GM03348 (cell line): Measurements from ENCODE around the gene KLF16.

ENCODE experiments used
- DNase-seq: peaks from one replicate; pipeline ENCODE4 v3.0.0; 2012; ENCODE audit warnings: low spot score

The KLF16 gene

GRCh38 chr19:1823020-1823419, 40.4 kb downstream of the KLF16 start:
- DNase-seq: no peak

- DNase-seq: no peak
These were observed 41.2 kb downstream of the KLF16 start for GRCh38 chr19:1822210-1822609.

- no peak for DNase-seq
These were observed 43.8 kb downstream of the KLF16 start for GRCh38 chr19:1819341-1820255.

DNA sequence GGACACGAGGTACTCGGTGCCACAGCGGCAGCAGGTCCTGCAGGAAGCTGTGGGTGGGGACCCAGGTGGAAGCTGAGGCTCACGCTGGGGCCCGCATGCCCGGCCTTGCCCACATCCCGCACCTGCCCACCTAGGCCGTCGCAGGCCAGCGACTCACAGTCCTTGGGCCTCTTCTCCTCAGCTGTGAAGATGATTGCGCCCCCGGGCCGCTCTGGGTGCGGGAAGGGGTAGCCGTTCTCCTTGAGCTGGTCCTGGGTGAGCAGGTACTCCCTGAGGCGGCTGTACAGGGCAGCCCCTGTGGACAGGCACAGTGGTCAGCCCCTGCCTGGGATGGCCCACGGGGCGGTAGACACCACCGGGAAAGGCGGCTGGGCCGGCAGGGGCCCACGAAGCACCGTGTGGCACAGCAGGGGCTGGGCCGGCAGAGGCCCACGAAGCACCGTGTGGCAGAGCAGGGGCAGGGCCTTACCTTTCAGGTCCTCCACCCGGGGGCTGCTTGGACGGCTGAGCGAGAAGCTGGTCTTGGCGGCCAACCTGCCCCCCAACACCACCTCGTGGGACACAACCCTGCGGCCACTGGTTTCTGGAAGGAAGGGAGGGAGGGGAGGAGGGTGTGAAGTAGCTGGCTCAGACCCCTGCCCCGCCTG, 44.7 kb downstream of the KLF16 start:
- DNase-seq: no peak

- DNase-seq: no peak
These were observed 45.7 kb downstream of the KLF16 start for GRCh38 chr19:1817553-1818179.

- no peak for DNase-seq
These were observed 46.7 kb downstream of the KLF16 start for GRCh38 chr19:1816530-1817298.

DNA sequence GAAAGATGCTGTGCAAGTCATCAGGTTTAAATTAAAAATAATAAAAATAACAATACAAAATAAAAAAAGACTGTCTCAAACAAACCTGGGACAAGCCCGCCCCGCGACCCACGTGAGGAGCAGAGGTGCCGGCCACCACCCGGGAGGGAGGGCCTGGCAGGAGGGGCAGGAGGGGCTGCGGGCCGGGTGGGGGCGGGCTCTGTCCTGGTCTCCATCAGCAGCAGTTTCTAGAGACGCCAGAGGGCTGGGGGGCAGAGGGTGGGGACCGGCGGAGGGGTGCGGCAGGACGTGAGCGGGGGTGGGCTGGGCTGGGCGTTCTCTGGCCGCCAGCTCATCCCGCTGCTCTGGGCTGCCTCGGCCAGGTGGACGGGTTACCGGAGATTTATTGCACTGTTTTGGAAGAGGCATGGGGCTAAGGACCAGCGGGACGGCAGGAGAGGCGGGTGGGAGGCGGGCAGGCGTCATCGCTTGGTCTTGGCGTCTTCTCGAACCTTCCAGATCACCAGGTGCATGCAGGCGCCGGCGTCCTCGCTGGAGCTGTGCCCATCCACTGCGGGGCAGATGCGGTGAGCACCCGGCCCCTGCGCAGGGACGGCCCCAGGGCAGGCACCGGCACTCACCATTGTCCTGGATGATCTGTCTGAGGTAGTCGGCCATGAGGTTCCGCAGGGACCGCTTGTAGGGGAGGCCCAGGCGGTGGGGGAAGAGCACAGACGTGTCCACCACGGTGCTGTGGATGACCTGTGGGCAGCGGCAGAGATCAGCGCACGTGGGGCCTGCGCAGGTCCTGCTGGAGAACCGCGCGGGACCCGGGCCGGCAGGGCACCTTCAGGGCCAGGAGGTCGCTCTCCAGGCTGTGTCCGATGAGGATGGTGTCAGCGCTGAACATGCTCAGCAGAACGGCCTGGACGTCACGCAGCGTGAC, 47.5 kb downstream of the KLF16 start:
- no peak for DNase-seq

DNA sequence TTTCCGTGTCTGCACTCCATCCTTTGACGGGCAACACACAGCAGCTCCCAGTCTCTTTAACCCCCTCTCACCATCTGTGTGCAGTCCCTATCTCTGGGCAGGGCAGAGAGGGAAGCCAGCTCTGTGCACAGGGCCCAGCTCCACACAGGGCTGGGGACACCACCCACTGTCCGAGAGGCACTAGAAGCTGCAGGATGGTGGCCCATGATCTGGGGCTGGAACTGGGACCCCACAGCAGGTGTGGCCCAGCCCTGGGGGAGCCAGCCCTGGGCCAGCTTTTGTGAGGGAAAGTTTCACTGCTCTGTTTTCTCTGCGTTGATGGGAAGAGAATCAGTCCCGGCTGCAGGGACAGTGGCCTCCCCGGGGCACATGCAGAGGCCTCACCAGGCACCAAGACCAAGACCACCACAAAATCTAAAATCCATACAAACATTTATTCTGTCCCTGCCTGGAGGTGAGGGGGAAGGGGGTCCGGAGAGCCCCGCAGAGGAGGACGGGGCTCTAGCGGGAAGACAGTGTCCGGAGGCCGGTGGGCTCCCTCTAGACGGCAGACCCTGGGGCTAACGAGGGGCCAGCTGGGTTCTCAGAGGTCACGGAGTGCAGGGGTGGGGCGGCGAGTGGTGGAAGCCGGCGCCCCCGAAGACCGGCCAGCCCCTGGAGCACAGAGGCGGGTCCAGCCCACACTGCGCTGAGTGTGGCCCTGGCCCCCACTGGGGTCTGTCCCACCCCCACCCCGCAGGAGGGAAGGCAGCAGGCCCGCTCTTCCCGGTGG, 48.4 kb downstream of the KLF16 start:
- no peak for DNase-seq

GRCh38 chr19:1814391-1814790, 49.0 kb downstream of the KLF16 start:
- no peak for DNase-seq

GRCh38 chr19:1813192-1814182, 49.9 kb downstream of the KLF16 start:
- DNase-seq: no peak

DNA sequence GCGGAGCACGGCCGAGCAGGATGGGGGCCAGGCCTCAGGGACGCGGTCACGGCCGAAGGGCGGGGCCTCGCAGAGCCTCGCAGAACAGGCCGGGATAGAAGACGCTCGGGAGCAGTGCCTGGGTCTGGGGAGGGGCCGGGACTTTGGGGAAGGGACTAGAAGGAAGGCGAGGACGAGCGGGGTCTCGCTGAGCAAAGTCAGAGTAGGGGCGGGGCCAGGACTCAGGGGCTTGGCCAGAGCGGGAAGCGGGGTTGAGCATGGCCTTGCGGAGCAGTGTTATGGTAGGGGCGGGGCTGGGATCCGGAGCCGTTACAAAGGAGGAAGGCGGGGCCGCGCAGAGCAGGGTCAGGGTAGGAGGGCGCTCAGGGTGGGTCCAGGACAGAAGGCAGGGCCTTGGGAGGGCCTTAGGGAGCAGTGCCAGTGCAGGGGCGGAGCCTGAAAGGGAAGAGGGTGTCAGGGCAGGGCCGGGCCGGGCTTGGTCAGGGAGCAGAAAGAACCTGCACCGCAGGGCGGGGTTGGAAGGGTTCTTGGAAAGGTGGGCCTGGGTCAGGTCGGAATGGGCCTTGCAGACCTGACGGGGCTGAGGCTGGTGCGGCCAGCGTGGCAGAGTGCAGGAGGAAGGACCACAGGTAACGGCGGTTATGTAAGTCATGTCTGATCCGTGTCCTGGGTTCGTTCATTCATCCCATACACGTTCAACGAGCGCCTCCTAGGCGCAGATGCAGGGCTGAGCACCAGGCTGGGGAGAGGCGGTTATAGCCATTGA, 50.8 kb downstream of the KLF16 start:
- DNase-seq: peak; percentile 95

- DNase-seq: peak; percentile 100
These were observed 51.4 kb downstream of the KLF16 start, which contains the start of gene ATP8B3 for GRCh38 chr19:1811942-1812425. ATP8B3 (minus strand) TSS chr19:1812276; CDS start chr19:1811736, 540 bp downstream.

DNA sequence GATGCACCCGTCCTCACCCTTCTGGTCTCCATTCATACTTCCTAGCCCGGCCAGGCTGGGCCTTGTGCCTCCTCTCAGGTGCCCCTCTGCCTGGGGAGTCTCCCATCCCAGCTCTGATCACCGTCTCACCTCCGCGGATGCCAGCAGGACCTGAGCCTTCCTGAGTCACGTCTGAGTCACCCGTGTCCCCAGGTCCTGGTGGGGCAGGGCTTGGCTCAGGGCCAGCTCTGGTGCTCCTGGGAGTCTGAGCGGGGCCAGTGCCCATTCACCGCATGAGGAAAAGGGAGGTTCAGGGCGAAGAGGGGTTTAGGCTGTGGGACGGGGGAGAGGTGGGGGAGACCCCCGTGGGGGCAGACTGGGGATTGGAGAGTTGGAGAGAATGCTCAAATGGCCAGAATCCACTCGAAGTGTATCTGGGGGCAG, 51.9 kb downstream of the KLF16 start:
- DNase-seq: peak; percentile 73

DNA sequence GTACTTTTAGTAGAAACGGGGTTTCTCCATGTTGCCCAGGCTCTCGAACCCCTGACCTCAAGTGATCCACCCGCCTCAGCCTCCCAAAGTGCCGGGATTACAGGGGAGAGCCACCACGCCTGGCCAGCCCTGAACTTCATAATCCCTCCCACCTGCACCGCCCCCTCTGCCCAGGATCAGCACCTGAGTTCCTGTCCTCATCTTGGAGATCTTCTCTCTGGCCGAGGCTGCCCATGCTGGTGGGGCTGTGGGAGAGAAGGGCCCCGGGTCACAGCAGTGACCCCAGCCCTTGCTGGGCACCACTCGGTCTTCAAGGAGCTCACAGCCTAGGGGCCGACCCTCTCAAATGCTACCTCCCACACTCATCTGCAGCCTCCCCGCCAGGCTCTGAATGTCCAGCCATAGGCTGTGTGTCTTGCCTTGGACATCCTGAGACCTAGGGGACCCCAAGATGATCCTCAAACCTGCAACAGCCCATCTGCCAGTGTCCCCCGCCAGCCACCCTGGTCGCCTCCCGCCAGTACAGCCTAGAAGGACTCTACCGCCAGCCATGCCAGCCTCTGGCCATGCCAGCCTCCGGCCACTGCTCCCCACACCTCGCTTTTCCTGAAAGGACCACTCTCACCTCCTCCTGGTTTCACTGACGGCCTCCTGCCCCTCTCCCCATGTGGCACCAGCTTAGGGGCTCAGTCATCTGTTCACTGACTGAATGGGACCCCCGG, 52.8 kb downstream of the KLF16 start:
- no peak for DNase-seq

GRCh38 chr19:1809678-1810077, 53.7 kb downstream of the KLF16 start:
- DNase-seq: no peak

DNA sequence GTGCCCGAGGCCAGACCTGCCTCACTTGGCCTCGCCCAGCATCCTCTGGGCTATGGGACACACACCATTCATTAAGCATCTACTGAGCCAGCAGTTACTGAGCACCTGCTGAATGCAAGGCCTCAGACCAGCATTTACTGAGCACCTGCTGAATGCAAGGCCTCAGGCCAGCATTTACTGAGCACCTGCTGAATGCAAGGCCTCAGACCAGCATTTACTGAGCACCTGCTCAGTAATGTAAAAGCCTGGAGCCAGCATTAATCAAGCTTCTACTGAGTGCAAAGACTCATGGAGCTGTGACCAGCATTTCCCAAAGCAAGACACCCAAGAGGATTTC, 55.0 kb downstream of the KLF16 start:
- no peak for DNase-seq

DNA sequence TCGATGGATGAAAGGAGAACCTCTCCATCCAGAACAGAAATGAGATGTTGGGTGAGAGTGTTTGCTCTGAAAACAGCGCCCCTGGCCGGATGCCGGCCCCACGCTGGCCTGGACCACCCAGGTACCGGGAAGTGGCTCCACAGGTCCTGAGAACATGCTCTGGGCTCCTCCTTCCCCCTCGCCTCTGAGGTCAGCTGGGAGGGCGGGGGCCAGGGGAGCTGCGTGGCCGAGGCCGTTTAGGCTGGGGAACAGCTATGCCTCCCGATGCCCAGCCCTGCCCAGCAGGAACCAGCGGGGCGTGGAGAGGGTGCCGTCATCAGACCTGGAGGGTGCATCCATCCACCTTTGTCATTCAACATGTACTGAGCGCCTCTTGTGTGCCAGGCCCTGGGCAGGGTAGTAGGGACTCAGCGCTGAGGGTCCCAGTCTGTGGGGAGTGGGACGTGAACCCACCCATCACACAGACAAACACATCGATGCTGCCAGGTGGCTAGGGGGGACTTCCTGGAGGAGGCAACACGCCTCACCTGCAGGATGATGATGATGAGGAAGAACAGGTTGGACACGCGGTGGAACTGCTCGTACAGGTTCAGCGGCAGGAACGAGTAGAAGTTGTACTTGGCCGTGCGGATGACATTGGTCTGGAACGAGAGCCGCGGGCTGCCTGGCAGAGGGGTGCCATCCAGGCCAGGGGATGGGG, 55.5 kb downstream of the KLF16 start:
- no peak for DNase-seq
